GM19452 (cell line): ENCODE data around the gene KBTBD3.
"Not testable (repeated sequence)": the region's sequence is repeated elsewhere in the genome, so short reads cannot be mapped to it uniquely, and the experiment has no call there.

Source experiments
- ATAC-seq: cut with Tn5 transposase; IDR thresholded peaks from one replicate; pipeline ENCODE4 v1.9.1; 2021; ENCODE audit not compliant: unreplicated experiment

The KBTBD3 gene

DNA sequence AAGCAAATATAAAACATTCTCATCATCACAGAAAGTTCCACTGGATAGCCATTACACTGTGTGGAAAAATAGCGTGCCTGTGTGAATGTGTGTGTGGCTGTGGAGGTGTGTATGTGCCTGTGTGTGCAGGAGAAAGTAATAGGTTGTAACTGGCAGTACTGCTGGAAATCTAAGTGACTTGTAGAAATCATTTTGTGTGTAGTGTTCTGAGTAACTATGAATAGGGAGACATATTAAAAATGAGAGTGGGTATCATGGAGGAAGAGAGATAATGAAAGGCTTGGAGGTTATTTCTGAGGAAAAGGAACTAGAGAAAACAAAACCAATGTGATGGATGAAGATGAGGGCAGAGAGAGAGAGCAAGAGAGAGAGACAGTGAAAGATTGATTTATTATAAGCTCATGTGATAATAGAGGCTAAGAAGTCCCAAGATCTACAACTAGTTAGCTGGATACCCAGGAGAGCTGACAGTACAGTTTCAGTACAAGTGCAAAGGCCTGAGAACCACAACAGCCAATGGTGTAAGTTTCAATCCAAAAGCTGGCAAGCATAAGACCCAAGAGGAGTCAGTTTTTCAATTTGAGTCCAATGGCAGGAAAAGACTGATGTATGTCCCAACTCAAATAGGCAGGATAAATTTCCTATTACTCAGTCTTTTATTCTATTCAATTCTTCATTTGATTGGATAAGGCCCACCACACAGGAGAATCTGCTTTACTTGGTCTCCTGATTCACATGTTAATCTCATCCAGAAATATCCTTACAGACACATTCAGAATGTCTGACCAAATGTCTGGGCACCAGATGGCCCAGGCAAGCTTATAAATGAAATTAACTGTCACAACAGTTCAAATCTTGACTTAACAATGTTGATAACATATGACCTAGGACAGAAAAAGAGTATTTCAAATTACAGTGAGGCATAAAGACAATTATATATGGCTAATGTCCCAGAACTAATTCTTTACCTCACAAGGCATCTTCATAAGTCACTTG is 14.9 kb downstream of the KBTBD3 start:
- no peak for ATAC-seq

DNA sequence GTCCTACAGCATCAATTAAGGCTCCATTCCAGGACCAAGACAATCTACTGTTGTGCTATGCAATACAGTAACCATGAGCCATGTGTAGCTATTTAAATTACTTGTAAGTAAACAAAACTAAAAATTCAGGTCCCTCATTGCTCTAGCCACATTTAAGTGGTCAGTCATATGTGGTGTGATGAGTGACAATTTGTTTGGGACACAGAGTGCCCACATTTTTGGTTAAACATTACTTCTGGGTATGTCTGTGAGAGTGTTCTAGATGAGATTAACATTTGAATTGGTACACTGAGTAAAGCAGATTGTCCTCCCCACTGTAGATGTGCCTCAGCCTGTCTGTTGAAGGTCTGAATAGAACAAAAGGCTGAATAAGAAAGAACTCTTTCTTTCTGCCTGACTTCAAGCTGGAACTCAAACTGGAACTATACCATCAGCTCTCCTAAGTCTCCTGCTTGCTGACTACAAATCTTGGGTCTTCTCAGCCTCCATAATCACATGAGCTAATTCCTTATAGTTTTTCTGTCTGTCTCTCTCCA is 15.8 kb downstream of the KBTBD3 start:
- no peak for ATAC-seq

DNA sequence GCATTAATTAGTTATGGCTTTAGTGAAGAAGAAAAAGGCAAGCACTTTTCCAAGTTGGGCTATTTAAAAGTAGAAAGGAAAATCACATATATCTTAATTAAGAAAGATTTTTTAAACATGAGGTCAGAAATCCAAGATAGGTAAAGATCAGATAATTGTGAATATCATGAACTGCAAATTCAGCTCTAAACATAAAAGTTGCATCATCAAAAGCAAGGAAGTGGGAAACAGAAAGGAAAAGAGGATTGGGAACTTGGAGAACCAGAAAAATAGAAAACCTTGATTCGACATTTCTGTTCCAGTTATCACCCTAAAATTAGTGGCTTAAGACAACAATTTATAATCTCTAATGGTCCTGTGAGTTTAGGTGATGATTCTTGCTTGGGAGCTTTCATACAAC is 17.5 kb downstream of the KBTBD3 start:
- ATAC-seq = no peak

DNA sequence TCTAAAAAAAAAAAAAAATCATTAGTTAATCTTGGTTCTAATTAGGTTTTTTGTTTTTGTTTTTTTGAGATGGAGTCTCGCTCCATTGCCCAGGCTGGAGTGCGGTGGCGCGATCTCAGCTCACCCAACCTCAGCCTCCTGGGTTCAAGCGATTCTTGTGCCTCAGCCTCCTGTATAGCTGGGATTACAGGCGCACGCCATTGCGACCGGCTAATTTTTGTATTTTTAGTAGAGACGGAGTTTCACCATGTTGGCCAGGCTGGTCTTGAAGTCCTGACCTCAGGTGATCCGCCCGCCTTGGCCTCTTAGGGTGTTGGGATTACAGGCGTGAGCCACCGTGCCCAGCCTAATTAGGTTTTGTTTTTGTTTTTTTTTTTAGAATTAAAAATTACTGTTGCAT is 18.8 kb downstream of the KBTBD3 start:
- ATAC-seq = not testable (repeated sequence)

DNA sequence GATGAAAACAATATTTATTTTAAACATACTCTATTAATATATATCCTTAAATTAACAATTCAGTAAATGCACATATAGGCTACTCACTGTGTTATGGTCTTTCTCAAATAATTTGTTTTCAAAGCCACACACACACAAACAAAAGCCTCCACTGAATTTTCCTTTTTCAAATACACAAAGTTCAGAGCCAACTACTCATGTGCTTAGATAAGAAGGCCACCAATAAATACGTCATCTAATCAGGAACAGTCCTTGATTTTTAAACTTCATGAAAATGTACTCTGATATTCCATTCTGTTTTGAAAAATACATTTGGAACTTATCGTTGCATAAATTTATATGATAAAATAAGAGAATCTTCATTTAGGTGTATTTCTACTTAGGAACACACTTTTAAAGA is 26.0 kb downstream of the KBTBD3 start:
- no peak for ATAC-seq

DNA sequence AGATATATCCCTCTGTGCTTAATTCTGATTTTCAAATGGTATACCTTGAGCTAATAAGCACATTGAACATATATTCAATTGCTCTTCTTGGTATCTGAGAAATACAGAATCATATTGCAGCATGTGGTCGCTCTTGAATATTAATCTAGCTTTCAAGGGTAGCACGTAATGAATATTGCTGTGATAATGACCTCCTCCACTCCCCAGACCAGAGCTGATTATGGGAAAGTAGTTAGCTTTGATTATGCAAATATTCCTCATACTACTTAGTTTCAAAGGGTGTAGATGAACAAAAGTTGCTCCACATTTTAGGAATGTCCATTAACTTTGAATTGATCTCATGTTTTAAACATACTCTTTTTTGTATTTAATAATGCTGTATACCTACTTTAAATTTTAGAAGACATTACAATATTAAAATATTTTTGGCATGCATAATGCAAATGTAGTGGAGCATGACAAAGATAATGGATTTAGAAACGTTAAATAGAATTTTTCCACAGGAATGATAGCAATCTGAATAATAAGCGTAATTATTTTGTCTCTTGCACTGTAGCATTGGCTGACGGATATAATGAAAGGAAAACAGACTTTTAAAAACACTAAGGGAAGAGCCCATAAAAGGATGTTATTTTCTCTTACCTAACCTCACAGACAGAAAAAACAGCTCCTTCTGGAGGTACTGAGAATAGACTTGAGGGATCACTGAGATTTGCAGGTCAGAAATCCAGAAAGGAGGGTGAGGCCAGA is 27.2 kb downstream of the KBTBD3 start:
- ATAC-seq = no peak

DNA sequence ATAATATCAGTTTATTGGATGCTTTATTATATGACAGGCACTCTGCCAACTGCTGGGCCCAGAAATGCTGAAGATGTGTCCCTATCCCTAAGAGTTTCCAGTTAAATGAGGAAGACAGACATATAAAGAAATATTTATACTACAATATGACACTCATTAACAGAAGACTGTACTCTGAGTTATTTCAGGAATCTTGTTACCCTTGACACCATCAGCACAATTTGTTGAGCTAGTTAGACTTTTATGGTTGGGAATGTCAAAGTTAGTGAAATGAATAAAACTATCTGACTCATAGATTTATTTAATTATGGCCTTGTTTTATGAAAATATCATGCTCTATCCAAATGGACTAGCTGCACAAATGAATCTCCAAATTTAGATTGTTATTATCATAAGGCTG is 29.5 kb downstream of the KBTBD3 start:
- ATAC-seq = no peak

DNA sequence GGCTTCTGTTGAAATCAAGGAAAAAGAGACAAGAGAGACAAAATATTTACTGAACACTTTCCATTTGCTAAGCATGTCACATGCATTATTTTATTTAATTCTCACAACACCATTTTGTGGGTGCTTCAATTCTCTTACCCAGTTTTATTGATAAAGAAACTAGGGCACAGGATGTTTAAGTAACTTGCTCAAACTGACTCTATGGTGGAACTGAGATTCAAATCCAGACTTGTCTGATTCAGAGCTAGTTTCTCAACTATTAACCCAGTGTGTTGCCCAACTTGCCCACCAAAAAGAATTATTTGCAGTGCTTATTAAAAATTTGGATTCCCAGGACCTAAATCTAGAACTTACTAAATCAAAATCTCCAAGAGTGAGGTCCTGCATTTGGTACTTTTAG is 33.6 kb downstream of the KBTBD3 start:
- ATAC-seq = no peak

DNA sequence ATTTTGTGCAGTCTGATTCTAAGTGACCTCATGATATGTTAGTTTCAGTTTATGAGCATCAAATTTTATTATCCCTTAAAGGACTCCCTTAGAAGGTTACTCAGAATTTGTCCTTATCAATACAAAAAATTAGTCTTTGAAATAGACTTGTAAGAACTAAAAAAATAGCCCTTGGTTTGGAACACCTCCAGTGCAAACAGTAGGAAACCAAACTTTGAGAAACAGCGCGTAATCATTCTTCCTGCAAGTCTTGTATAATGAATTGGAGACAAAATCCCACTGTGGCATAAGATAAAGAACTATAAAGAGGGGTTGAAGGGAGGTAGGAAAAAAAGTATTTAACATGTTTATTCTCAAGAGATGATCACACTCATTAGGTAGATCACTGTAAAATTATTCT is 44.3 kb downstream of the KBTBD3 start:
- no peak for ATAC-seq

DNA sequence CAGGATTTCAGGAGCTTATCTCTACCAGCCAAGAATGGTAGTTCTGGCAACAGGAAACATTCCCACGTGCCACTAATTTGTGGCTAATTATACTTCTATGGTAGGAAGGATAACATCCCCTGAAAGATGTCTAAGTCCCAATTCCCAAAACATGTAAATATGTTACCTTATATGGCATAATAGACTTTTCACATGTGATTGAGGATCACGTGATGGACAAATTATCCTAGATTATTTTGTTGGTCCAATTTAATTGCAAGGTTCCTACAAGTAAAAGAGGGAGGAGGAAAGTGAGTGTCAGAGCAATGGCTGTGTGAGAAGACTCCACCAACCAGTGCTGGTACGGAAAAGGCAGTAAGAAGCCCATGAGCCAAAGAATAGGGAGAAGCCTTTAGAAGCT is 45.2 kb downstream of the KBTBD3 start:
- ATAC-seq = no peak

DNA sequence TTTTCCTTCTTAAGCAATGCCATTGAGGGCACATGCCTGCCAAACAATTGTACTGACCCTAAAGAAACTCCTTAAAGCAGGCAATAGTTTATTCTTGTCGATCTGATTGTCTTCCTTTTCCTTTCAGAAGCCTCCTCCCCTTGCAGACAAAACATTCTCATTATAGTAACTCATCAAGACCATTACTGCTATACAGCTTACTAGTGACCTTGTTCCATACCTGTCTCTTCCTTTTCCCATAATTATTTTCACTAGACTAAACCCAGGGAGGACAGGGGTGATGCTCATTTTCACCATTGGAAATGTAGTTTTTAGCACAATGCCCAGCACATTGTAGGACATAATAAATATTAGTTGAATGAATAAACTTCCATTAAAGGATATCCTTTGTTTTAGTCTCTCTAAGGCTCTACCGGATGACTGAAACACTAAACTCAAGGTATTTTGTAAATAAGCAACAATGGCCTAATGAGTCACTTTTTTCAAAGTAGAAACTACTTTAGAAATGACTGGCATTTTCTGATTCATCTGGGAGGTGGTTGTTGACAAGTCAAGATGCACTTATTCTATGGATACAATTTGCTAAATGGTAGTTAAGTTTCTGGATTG is 45.8 kb downstream of the KBTBD3 start:
- peak; percentile 70 for ATAC-seq

DNA sequence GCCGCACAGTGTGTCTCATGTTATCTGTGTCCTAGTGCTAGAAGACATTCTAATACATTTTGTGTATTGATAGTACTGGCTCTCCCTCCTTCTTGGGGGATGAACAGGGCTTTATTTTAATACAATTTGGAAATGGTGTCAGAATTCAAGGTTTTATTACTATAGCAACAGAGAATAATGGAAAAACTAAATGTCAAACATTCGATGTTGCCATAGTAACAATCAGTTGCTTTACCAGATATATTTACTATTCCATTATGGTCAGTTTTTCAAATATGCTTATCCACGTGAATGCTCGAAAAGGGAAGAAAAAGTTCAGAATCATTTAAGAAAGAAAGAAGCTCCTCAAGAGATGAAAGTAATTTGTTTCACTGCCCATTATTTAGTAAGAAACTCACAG is 46.5 kb downstream of the KBTBD3 start:
- no peak for ATAC-seq

DNA sequence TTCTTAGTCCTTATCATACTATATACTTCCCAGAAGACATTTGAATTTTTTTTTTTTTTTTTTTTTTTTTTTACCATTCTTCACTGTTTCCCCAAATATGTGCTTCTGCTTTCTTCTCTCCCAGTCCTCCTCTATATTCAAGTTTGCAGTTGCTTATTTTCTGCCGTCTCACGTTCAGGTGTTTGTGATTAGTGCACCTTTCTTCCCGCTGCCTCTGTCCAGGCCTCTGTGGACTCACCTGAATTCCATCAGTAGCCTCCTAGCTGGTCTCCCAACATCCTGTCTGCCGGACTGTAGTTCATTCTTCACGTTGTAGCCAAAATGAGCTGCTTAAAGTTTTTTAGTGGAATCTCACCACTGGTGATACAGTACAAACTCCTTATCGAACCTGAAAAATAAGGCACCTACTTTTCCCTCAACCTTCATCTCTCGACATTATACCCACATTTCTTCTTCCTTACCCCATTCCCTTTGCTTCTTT is 54.3 kb downstream of the KBTBD3 start:
- no peak for ATAC-seq

DNA sequence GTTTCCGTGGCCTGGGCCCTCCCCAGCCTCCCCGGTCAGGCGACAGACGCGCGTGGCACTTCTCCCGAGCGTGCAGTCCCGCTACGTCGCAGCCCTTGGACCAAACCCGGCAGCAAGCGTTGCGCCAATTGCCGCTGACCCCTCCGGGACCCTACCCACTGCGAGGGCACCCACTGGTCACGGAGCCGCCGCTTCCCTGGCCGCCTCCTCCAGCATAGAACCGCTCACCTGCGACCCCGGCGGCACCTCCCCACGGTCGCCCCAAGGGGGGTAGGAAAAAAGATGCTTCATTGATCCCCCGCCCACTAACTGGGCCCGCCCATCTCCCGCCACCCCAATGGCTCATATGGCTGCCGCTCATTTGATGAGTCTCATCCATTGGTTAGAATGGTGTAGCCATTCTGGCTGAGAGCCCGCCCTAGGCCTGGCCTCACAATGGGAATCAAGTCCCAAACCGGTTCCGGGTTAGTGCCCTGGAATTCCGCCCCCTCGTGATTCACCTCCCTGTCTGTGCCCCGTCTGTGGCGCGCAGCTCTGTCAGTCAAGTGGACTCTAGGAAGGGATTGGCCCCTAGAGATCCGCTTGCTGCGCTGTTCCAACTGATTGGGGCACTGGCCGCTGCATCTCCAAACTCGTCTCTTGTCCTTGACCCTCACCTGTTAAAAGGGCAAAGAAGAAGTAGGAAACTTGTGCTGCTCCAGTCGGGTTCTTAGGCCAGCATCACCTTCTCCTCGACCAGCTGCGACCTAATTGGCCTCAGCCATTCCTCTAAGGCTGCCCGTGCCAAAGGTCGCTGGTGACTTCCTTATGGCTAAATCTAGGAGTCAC is 55.0 kb downstream of the KBTBD3 start, which contains the start of gene MSANTD4:
Gene MSANTD4 (minus strand): TSS at position 274 of the 828 bp plus-strand sequence. CDS start 11,323 bp downstream, outside the sequence.
- ATAC-seq = peak; percentile 98

DNA sequence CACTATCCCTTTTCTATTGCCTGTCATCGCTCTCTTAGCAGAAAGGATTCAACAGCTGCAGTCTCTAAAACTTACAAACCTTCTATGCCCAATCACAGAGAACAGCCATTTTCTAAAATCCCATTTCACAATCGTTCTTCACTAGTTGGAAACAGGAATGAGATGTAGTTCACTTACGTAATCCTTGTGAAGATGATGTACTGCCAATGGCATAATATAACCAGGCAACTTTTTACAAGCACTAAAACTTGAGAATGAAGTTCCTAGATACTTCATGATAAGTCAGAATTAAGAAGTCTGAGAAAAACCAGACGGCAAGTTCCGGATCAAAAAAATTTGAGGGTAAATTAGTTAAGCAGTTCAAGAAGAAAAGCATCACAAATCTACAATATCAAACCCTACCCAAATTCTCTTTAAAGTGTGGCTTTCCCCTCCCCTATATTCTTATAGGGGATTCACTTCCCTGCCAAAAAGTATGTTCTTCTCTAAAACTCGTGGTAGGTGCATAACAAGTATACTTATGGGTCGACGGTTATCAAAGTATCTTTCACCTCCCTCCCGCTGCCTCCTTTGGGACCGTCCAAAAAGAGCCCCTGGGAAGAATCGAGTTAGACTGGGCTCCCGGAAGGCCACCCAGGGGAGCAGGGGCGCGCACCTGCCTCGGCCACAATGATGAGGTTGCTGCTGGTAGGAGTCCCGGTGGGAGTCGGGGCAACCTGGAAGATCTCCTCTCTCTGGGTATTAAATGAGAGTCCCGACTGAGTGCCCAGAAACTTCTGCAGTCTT is 55.8 kb downstream of the KBTBD3 start:
- ATAC-seq = peak; percentile 13

DNA sequence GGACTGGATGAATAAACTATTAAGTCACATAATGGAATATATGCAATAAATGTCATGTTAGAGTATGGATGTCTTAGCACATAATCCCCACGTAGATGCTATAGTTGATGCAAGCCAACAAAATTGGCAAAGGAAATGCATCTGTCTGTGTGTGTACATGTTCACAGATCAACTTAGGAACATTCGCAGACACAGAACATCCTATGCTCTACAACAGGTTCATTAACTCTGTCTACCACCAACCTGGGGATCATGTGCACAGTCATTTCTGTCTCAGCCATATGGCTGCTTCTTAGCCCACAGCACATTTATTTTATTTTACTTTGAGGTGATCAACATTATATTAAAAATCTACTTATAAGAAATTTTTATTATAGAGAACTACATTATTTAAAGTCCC is 60.1 kb downstream of the KBTBD3 start:
- no peak for ATAC-seq

DNA sequence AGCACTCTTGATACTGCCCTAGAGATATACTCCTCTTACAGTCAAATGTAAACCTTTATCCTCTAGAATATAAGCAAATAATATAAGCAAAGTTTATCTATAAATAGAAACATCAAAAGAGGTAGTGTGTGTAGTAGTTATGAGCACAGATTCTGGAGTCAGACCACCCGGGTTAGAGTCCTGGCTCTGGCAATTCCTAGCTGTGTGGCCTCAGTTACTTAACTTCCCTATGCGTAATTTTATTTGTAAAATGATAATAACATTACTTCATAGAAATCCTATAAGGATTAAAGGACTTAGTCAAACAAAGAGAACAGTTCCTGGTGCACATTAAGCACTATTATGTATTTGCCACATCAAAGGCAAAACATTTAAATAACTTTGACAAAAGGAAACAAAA is 62.1 kb downstream of the KBTBD3 start:
- ATAC-seq = no peak

DNA sequence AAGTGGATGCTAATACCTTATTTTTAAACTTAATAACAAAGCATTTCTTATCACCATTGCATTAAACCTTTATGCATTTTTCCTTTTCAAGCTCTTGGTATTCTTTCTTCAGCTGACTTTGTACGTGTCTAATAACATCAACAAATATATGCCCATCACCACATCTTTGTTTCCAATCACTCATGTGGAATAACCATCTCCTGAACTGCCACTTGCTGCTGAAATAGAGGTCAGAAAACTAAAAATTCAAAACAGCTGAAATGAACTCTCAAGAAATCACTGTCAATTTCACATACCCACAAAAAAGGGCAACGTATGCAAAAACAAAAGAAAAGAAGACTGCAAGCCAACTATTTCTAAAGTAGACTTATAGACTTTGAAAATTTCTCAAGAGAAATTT is 62.5 kb downstream of the KBTBD3 start:
- no peak for ATAC-seq

DNA sequence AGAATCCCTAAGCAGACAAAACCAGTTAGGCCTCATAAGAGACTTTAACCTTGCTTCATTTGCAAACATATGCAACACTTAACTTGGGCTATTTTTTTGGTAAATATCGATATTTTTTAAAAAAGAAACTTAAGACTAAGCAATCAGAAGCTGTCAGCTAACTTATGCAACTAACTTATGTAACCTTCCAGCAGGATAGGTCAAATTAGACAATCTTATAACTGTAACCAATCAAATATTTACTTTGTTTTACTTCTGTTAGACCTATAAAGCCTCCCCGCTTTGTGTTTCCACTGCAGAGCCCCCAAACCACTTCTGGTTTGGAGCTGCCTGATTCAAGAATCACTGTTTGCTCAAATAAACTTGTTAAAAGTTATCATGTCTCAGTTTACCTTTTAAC is 63.1 kb downstream of the KBTBD3 start:
- no peak for ATAC-seq
